GM21447 (cell line): ENCODE data around the gene SRBD1.
"Not testable (repeated sequence)": the region's sequence is repeated elsewhere in the genome, so short reads cannot be mapped to it uniquely, and the experiment has no call there.

Experiments used
- ATAC-seq: cut with Tn5 transposase; IDR thresholded peaks from one replicate; pipeline ENCODE4 v1.9.1; 2021; ENCODE audit not compliant: unreplicated experiment

The SRBD1 gene

DNA sequence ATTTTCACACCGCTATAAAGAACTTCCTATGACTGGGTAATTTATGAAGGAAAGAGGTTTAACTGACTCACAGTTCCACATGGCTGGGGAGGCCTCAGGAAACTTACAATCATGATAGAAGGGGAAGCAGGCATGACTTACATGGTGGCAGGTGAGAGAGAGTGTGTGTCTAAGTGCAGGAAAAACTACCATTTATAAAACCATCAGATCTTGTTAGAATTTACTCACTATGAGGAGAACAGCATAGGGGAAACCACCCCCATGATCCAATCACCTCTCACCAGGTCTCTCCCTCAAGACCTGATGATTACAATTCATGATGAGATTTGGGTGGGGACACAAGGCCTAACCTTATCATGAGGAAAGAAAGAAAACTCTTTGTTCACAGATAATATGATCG, 174.6 kb downstream of the SRBD1 start:
- no peak for ATAC-seq

DNA sequence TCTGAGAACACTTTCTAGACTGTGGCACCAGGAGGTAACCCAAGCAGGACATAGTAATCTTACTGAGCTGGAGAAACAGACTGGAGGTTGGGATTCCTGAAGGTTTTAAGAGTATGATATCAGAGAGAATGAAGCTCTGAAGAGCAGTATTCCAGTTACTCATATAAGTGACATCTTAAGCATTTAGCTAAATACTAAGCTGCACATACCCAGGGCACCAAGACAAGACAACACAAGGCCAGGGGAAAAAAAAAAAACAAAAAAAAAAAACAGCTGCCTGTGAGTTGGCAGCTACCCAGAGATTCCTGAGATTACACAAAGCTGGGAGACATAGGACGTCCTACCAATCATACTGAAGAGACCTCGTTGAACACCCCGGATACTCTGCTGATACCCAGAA, 175.8 kb downstream of the SRBD1 start:
- ATAC-seq, result no peak

GRCh38 chr2:45433363-45433762, 177.7 kb downstream of the SRBD1 start:
- ATAC-seq, result no peak

GRCh38 chr2:45432406-45432805, 178.7 kb downstream of the SRBD1 start:
- no peak for ATAC-seq

DNA sequence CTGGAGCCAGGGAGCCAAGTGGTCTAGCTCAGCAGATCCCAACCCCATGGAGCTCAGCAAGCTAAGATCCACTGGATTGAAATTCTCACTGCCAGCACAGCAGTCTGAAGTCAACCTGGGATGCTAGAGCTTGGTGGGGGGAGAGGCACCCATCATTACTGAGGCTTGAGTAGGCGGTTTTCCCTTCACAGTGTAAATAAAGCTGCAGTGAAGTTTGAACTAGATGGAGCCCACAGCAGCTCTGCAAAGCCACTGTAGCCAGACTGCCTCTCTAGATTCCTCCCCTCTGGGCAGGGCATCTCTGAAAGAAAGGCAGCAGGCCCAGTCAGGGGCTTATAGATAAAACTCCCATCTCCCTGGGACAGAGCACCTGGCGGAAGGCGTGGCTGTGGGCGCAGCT, 185.0 kb downstream of the SRBD1 start:
- ATAC-seq, result not testable (repeated sequence)

DNA sequence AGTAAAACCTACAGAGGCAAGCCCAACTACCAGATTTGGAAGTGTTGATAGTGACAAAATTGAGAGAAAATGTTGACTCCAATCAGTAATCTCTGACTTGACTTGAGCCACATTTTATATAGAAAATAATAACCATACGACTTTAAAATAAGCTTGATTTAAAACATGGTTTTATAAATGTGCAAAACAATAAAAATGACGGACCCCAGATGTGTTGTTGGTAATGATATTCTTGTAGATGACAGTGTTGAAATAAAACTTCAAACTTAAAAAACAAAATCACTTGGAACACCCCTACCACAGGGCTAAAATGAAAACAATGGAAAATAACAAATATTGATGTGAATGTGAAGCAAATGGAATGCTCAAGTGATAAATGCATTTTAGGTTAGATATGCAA, 188.1 kb downstream of the SRBD1 start:
- no peak for ATAC-seq

GRCh38 chr2:45418532-45418931, 192.5 kb downstream of the SRBD1 start:
- ATAC-seq, result no peak

GRCh38 chr2:45415534-45416123, 195.4 kb downstream of the SRBD1 start:
- no peak for ATAC-seq

DNA sequence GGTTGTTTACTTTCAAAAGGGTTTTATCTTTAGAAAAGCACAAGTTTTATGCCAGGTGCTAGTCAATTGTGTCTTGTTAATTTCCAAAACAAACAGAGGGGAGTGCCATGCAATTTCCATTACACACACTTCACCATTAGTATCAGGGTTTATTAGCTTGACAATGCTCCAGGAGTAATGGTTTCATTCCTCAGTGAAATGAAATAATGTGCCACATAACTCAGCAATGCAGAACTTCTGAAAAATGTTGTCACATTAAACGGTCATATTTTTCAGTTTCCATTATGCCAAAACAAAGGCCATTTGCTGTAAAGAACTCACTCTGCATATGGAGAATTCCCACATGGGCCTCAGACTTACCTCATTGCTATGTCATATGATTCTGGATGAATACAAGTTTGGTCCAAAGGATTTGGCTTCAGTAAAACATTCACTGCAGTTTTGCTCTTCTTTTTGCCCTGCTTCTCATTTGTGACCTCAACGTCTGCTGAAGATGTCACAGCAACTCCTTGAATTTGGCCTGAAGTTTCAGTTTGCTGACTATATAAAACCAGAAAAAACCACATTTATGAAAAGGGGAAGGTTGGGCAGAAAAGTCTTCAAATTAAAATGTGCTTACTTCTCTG, 198.2 kb downstream of the SRBD1 start:
- no peak for ATAC-seq

DNA sequence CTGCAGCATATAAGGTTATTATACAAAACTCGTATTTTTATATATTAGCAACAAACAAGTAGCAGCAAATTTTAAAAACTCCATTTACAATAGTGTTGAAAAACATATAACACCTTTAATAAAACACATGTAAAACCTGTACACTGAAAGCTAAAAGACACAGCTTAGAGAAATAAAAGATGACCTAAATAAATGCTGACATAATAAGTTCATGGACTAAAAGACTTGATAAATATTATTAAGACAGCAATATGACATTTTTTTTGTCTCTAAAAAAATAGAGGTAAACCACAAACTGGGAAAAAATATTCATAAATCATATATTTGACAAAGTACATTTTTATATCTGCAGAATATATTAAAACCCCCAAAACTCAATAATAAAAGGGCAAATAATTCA, 201.4 kb downstream of the SRBD1 start:
- ATAC-seq, result no peak

DNA sequence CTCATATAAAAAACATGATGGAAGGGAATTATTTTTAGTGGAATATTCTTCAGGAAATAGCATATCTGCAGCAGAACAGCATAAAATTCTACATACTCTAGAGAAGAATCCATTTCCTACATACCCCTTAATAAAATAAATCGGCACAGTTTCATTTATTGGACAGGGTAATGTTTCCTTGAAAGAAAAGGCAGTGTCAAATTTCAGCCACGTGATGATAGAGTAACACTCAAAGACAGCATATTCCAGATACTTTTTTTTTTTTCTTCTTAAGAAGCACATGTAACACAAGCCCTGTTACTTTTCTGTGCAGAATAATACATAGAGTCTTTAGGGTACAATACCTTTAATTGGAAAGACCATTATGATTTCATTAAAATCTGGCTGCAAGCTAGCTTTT, 204.4 kb downstream of the SRBD1 start:
- no peak for ATAC-seq

GRCh38 chr2:45404807-45405297, 206.2 kb downstream of the SRBD1 start:
- ATAC-seq, result no peak

GRCh38 chr2:45403036-45403435, 208.0 kb downstream of the SRBD1 start:
- ATAC-seq, result no peak

- no peak for ATAC-seq
Observed at GRCh38 chr2:45401431-45401922, 209.6 kb downstream of the SRBD1 start.

DNA sequence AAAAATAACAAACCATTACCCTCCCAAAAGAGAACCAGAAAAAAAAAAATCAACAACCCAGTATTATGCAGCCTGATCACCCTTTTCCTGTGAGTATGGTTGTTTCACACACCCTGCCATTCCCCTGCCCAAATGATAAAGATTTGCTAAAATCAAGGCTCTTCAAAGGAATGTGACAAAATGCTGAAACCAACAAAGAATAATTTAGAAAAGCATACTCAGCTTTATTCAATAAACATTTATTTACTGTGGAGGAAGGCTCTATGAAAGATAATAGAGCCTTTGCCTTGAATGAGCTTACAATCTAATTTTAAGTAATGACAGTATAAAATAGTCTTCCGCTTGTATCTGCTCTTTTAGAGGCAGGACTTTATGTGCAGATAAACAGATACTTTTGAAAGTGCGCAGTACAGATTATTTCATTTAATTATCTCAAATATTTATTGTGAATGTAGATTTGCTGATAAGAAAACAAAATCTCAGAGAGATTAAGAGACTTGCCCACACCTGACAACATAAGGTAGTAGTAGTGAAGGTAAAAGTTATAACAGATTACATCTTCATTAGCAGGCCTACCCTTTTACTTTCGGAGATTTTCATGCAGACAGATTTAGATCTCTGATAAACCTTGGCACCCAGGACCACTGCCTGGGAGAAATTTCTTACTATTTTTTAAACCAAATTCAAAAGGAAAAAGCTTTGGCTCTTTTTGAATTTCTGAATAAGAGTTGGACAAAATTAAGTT, 211.9 kb downstream of the SRBD1 start:
- ATAC-seq, result no peak

DNA sequence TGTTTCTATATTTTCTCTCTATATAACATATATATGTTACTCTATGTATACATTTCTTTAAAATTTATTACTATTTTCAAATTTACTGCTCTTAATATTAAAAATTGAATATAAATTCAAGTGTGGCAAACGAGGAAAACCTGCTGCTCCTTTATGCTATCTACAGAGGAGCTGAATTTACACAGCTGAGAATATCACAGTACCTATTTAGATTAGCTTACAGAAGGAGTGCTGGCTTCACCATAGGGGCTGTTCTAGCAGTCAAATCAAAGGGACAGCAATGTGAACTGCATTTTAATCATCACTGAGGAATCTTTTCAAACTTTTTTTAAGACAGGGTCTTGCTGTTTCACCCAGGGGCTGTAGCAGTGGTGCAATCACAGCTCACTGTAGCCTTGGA, 213.8 kb downstream of the SRBD1 start:
- no peak for ATAC-seq

DNA sequence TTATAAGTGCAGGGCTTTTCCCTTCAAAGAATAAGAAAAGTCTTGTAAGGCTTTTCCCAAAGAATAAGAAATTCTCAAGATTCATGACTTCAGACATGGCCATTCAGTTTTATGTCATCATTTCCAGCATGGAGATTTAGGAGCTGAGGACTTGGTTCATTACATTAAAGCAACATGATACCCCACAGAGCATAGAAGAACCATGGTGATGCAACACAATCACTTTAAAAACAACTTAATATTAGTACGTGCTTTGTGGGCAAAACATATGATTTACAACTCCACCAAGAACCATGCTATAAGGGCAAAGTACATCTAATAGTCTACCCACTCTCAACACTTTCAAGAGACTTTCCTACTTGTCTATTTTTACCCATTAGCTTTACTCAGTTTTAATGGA, 214.4 kb downstream of the SRBD1 start:
- no peak for ATAC-seq

GRCh38 chr2:45394842-45395241, 216.2 kb downstream of the SRBD1 start:
- ATAC-seq, result no peak

DNA sequence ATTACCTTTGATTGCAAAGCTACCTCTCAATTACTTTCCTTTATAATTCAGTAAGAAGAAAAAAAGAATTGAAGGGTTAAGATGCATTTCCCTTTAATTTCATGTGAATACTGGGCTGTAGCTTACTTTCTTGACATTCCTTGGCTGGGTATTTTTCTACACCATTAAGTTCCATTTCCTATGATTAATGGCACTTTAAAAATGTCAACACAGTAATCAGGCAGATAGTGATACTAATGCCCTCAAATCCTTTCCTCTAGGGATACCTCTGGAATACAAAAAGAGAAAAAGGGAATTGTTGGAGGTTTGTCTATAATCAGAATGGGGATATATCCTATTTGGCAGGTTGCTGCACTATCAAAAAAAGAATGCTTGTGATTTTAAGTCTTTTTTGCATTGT, 216.9 kb downstream of the SRBD1 start:
- no peak for ATAC-seq

DNA sequence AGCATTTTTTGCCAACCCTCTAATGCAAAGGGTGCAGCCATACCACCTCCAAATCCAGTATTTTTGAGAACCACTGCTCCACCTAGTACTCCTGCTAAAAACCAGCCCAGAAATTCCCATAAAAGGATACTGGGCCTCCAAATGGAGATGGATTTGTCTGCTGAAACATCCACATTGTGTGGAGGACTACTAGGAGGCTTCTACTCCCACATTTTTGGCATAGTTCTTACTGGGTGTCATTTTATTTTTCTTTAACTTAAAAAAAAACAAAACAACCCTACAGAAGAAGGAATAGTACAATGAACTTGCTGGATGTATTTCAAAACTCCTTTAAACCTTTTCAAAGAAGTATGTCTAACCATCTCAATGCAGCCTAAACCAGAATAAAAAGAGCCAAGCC, 219.2 kb downstream of the SRBD1 start:
- ATAC-seq, result no peak

DNA sequence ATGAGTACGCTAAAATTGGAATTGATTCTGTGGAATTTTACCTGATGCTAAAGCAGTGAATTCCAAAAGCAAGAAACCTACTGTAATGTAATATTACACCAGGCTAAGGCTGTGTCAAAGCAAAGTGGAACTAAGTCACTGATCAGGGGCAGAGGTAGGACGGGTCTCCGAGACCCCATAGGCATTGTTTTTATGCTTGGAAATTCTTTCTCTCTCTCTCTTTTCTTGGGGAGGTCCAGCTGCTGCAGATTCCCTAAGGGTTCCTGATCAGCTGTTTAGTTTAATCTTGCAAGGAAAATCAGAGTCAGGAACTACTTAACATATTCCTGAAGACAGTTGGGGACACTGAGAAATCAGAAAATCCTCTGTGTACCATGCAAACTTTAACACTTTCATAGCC, 220.2 kb downstream of the SRBD1 start:
- no peak for ATAC-seq

GRCh38 chr2:45390441-45390840, 220.6 kb downstream of the SRBD1 start:
- no peak for ATAC-seq
